DLD1 (cell line): ENCODE measurements around the gene IL4R.
"Not testable (repeated sequence)": the region's sequence is repeated elsewhere in the genome, so short reads cannot be mapped to it uniquely, and the experiment has no call there.

Source experiments
- in situ Hi-C: cut with HindIII; loops from 2 replicates; pipeline ENCODE4 v1.10.0; 2017; ENCODE audit warnings: low sequenced_read_pairs

Gene IL4R

GRCh38 chr16:27287051-27287811 lies 26.5 kb upstream of the IL4R start:
- in situ Hi-C loops: no loop called here

- in situ Hi-C loops: no loop called here
Measured at GRCh38 chr16:27287887-27288286, 25.9 kb upstream of the IL4R start.

- in situ Hi-C loops: not testable (repeated sequence)
Measured at GRCh38 chr16:27288313-27288712, 25.5 kb upstream of the IL4R start.

GRCh38 chr16:27289669-27290068 lies 24.1 kb upstream of the IL4R start:
- in situ Hi-C loops: no loop called here

- in situ Hi-C loops: no loop called here
Measured at GRCh38 chr16:27290562-27290961, 23.2 kb upstream of the IL4R start.

DNA sequence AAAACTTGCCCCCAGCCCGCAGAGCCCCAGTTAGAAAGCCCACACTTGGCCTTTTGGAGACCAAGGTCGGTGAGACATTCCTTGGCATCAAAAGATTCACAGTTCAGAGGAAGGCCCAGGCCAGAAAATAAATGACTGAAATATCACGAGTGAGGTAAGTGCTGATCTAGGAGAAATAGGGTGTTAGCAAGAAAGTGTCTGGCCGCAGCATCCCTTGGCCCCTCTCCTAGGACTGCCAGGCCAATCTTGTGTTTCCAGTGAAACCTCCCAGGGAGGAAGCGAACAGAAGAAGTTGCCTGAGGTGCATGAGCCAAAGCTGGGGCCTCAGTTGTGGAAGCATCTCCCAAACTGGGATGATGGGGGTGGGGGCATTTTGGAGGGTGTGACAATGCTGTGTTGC lies 22.7 kb upstream of the IL4R start:
- in situ Hi-C loops: no loop called here

- in situ Hi-C loops: no loop called here
Measured at GRCh38 chr16:27291722-27292240, 22.0 kb upstream of the IL4R start.

- in situ Hi-C loops: no loop called here
Measured at GRCh38 chr16:27293343-27293742, 20.4 kb upstream of the IL4R start.

DNA sequence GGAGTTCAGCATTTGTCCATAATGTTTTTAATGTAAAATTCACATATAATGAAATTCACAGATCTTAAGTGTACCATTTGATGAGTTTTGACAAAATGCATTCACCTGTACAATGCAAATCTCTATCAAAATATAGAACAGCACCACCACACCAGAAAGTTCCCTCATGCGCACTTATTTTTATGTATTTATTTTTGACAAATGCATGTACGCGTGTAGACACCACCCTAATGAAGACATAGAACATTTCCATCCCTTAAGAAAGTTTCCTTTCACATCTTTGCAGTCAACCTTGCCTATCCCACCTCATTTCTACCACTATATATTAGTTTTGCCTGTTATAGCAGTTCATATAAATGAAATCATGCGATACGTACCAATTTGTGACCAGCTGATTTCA lies 15.6 kb upstream of the IL4R start:
- in situ Hi-C loops: no loop called here

DNA sequence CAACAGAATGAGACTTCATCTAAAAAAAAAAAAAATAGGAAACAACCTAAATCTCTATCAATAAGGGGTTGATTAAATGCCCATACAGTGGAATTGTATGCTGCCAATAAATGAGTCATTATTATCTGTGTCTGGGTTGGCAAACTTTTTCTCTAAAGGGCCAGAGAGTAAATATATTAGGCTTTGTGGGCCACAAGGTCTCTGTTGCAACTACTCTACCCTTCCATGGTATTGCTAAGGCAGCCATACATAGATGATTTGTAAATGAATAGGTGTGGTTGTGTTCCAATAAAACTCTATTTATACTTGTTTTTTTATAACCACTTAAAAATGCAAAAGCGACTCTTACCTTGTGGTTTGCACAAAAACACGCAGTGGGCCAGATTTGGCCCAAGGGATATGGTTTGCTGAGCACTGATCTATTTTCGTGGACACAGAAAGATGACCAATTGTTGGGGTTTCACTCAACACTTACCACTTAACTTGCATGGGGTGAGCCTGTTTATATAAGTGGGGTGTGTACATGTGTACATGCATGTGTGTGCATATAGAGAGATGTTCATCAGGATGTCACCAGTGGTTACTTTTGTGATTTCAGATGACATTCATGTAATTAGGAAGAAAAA lies 12.4 kb upstream of the IL4R start:
- in situ Hi-C loops: no loop called here

DNA sequence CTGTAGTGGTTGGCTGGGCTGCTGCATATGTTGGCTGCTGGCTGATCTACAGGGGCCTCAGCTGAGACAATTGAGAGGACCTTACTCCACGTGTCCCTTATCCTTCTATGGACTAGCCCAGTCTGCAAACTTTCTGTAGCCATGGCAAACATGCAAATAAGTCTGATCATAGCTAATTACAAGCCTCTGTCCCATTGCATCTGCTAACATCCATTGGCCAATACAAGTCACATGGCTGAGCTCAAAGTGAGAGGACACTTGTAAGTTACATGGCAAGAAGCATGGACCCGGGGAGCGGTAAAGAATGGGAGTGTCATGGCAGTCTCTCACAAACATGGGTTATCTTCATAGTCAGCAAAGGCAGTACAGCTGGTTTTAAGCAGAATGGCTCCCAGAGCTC lies 11.6 kb upstream of the IL4R start:
- in situ Hi-C loops: no loop called here

DNA sequence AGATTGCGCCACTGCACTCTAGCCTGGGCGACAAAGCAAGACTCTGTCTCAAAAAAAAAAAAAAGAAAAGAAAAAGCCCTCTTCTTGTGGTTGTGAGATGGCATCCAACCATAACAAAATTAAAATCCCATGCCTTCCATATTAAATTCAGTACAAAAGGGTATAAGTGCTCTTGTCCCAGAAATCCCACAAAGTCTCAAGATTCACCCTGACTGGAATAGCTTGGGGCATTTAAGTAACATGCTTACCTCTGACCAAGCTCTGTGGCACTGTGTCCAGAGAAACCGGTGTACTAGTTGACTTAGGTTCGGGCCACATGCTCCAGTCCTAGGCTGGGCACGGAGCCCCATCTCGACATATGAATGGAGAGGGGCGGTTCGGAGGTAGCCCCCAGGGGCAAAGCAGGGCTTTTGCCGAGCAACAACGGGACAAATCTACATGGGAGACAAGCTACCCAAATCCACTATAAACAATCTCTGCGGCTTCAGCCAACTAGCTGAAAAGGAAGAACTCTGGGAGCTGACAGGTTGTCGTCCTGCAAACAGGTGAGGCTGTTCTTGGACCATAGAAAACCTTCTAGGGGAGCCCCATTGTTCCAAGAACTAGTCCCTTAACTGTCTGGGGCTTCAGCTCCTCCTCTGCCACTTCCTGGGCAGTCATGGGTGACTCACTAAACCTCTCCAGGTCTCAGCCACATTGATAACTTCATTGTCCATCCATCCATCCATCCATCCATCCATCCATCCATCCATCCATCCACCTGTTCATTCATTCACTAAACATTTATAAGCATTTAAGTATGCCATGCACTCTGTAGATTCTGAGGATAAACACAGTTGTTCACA lies 10.3 kb upstream of the IL4R start:
- in situ Hi-C loops: no loop called here

- in situ Hi-C loops: no loop called here
Measured at GRCh38 chr16:27304102-27304501, 9.7 kb upstream of the IL4R start.

DNA sequence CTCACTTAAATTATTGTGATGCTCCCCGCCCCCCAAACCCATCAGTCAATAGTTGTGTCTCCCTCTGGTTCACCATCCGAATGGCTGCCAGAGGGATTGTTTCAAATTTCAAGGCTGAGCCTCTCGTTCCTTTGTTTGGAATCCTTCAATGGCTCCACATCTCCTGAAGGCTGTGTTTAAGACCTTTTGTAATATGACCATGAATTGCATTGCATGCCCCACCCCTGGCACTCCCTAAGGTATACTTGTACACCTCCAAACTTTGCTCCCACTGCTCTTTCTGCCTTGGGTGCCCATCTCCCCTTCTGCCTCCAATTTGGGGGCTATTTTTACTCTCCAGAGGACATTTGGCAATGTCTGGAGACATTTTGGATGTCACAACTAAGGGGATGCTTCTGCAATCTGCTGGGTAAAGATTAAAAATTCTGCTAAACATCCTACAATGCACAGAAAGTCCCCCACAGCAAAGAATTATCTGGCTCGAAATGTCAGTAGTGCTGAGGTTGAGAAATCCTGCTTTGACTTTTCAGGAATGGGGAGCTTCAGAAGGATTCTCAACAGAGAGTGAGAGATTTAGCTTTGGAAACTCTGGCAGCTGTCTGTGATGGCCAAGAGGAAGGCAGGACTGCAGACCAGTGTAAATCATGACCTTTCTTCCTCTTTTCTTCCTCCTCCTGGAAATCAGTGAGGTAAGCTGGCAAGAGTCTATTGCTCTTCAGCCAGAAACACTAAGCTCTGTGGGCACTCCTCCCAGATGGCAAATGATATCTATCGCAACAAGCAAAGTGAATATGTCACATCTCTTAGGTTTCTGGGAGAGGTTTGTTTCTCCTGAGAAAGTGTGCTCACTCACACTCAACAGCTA lies 8.7 kb upstream of the IL4R start:
- in situ Hi-C loops: no loop called here

DNA sequence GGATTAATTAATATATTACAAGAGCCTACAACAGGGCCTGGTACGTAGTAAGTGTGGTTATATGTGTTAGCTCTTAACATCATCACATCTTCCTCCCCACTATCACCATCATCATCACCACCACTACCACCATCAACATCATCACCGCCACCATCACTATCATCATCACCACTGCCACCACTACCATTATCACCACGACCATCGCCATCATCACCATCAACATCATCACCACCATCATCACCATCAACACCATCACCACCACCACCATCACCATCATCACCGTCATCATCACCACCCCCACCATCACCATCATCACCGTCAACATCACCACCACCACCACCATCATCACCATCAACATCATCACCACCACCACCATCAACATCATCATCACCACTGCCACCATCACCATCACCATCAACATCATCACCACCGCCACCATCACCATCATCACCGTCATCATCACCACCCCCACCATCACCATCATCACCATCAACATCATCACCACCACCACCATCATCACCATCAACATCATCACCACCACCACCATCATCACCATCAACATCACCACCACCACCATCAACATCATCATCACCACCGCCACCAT lies 7.8 kb upstream of the IL4R start:
- in situ Hi-C loops: no loop called here

DNA sequence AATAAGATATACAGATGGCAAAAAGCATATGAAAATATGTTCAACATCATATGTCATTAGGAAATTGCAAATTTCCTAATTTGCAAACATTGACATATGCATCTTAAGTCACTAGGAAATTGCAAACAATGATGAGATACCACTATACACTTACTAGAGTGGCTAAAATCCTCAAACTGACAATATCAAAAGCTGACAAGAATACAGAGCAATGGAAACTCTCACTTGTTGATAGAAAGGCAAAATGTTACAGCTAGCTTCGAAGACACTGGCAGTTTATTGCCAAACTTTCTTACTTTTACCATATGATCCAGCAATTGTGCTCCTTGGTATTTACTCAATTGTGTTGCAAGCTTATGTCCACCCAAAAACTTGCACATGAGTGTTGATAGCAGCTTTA lies 5.0 kb upstream of the IL4R start:
- in situ Hi-C loops: no loop called here

- in situ Hi-C loops: no loop called here
Measured at GRCh38 chr16:27310576-27311447, 3.0 kb upstream of the IL4R start.

DNA sequence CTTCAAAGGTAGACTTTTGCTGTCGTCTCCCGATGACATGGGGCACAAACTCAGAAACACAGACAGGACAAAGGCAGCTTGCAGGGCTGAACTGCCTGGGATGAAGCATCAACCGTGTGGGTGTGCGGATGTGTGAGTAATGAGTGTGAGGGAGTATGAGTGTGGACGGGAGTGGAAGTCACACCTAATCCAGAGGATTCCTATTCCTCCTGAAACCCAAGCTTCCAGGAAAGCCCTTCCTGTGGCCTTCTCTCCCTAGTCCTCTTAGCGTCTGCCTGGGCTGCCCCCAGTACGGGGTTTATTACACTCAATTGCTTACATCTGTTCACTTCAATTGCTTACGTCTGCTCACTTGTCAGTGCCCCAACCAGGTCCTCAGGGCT lies 2.3 kb upstream of the IL4R start:
- in situ Hi-C loops: no loop called here

DNA sequence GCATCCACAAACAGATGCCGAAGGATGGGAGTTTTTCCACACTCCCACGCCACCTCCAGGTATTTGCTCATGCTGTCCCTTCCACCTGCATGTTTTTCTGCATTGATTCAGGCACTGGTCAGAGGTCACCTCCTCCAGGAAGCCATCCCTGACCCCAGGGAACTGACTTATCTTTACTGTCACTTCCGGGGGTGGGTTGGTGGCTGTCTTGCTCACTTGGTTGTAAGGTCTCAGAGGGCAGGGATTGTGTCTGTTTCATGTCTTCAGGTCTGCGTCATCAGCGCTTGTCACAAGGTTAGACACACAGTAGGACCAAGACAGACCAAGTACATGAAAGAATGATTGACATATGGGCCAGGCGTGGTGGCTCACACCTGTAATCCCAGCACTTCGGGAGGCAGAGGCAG lies 1.9 kb upstream of the IL4R start:
- in situ Hi-C loops: no loop called here
